GM18505 (cell line): ENCODE data around the gene CIT.

Source experiments
- ATAC-seq: cut with Tn5 transposase; IDR thresholded peaks from one replicate; pipeline ENCODE4 v1.9.1; 2021; ENCODE audit not compliant: unreplicated experiment
- POLR2A ChIP-seq: IDR thresholded peaks from 4 replicates; pipeline ENCODE4 v1.6.1; 2011; ENCODE audit warnings: borderline replicate concordance; ENCODE audit not compliant: insufficient read depth, insufficient read length; ENCODE audit errors: extremely low read depth

Gene CIT

DNA sequence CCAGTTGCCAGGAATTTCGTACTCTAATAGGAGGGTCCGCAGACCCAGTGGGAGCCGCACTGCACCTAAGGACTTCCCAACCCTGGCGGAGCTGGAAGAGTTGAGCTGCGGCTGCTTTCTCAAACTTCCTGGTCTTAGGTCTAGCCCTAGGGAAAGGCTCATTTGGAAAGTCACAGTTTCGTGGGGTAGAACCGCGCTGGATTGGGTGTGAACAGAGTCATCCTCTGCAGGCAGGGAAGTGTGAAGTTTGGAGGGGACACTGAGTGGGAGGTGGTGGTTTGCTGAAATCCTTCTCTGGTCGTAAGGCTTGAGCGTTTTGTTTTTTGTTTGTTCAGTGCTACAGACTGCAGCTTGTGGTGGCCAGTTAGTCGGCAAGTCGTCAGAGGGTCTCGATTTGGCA lies 190.3 kb downstream of the CIT start:
- no peak for ATAC-seq
- TF ChIP-seq POLR2A = no peak

DNA sequence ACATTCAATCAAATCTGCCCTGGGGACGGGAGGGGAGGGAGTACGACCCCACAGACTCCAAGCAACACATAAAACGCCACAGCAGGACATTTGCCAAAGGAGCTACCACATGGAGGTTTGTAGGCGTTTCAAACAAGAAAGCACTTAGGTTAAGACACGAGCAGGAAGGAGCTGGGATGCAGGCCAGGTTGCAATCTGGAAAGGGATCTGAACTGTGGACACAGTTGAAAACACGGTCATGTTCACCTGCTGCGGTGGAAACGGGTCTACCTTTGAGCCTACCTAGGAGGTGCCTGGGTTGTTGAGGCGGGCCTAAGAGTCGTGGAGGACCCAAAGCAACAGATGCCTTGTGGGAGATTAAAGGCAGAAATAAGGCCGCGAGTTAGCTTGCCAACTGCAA lies 190.8 kb downstream of the CIT start:
- no peak for TF ChIP-seq POLR2A
- ATAC-seq = no peak

DNA sequence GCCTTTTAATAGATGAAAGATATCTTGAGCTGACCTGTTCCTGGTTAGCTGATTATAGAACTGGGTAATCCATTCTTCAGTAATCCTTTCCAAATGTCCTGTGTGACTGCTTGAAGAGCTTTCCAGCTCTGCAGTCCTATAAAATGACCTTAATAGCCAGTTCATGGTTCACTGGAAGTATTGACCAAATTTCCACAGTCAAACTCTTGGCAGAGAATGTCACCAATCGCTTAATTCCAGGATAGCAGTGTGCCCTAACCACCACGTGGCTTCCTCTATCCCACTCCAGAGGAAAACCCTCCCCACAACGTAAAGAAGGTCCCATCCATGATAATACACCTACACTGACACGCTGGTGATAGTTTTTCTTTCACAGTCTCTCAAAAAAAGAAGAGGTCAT lies 191.7 kb downstream of the CIT start:
- no peak for TF ChIP-seq POLR2A
- no peak for ATAC-seq

DNA sequence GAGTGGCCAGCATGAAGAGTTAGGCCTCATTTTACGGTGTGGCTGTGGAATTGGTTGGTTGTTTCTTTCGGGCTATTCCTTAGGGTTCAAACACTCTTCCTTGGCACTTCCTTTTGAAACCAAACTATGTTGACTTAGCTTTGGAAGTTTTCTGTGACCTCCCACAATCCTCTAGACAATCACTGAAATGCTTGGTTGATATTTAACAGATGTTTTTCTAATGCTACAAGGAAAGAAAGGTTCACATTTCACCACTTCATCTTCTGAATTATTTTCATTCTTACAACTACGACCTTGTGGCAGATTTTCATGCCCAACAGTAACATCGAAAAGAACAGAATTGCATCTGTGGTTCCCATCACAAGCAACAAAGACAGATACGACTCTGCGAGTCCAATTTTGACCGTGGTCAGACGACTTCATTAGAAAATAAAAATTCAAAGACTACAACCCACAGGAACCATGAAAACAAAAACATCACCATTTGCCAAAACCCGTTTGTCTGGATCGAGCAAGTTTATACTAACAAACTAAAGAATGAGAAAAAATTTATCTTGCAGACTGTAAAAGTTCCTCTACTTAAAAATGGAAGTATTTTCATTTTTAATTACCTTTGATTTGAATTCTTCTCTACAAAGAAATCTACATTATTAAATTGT lies 192.3 kb downstream of the CIT start:
- no peak for ATAC-seq

DNA sequence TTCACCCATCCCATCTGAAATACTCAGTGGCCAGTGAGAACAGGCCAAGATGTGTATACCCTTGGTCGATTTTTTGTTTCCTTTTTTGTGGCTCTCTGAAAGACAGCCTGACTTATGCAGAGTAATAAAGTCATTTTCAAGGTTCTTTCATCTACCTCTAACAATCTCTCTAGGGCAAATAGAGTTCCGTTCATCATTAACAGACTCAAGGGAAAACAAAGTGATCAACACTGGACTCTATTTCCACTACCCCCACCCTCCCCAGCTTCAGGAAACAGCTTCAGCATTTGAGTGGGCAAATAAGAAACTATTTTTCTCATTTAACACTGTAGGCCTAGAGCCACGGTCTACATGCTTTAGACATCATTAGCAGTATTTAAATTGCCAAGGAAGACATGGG lies 193.3 kb downstream of the CIT start:
- no peak for TF ChIP-seq POLR2A
- no peak for ATAC-seq

More for the DNA sequence above, 192.3 kb downstream of the CIT start:
- TF ChIP-seq POLR2A = no peak

DNA sequence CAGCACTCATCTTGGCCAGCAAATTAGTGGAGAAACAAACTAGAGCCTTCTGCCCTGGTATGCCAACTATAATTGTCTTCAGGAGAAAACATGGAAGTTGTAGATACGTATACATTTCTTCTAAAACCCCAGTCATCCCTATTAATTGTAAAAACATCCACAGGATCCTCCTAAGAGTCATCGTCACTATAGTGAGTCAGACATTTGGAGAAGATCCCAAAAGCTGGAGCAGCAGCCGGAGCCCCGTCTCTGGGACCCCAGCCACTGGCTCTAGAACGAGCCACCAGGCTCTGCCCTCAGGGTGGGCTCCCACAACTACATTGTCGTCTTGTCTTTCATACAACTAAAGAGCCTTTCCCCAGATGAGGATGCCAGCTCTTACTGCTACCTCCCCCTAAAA lies 193.7 kb downstream of the CIT start:
- TF ChIP-seq POLR2A = no peak

DNA sequence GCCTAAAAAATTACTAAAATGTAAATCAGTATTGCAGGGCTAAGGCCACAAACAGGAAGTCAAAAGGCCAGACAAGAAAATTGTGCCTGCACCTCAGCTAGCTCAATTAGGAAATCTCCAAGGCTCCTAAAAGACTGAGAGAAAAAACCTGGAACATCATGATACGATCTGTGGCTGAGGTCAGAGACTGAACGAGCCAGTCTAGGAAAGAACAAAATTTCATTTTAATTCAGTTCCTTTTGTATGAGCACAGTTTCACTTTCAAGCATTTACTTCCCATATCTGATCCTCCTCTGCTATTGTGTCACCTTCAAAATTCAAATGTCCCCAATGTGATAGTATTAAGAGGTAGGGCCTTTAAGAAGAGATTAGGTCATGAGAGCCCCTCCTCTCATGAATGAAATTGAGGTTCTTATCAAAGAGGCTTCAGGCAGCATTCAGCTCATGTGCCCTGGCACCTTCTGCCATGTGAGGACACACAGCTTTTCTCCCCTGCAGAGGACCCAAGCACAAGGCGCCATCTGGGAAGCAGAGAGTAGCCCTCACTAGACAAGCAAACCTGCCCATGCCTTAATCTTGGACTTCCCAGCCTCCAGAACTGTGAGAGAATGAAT lies 194.4 kb downstream of the CIT start:
- no peak for ATAC-seq
- TF ChIP-seq POLR2A = no peak

More for the DNA sequence above, 193.7 kb downstream of the CIT start:
- ATAC-seq = no peak

DNA sequence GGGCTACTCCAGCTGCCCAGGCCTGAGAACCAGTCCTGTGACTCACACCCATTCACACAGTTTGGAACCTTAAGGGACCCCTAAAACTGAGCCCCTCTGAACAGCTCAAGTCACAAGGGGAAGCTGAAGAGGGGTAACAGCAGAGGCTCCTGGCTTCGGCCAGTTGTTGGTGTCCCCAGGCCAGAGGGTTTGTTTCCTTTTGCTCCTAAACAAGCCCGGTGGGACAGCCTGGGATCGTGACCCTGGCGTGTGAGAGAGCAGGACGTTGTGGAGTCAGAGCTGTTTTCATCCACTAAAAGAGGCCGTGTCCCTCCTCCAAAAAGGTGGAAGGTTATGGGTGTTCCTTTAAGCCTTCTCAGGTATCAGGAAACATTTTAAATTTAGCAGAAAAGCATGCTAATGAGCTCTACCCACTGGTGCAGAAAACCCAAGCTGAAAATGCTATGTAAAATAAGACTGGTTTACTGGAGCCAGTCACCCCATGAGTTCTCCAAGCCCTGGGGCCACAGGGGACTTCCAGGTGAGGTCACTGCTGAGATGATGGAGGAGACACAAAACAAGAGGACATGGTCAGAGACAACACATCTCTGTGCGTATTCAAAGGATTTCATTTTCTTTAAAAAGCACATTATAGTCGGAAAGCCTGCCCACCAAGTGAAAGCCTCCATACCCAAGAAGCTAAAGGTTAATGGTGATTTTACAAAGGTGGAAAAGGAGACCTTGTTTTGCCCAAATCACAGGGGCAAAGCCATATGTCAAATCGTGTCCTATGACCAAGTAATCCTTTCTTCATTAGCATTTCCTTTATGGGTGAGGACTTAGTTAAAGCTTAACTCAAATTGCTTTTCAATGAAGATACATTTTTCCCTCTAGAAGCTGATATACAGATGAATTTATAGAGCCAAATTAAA lies 195.1 kb downstream of the CIT start:
- TF ChIP-seq POLR2A = no peak

DNA sequence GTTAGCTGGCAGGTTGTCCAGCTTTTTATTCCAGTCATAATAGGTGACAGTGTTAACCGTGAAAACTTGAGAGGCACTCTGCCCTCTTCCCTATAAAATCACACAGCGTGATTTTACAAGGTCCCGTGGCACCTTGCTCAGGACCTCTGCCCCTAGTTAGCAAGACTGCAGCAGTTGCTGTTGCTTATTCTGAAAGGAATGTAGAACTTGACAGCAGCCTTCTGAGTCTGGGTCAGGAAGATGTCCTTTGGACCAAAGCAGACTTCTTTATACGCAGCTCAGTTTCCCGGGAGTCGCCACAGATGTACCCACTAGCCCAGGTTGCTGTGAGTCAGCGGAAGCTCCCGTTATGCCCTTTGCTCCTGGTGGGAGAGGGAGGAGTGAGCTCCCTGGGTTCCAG lies 196.0 kb downstream of the CIT start:
- no peak for TF ChIP-seq POLR2A
- ATAC-seq = no peak

More for the DNA sequence above, 195.1 kb downstream of the CIT start:
- no peak for ATAC-seq

DNA sequence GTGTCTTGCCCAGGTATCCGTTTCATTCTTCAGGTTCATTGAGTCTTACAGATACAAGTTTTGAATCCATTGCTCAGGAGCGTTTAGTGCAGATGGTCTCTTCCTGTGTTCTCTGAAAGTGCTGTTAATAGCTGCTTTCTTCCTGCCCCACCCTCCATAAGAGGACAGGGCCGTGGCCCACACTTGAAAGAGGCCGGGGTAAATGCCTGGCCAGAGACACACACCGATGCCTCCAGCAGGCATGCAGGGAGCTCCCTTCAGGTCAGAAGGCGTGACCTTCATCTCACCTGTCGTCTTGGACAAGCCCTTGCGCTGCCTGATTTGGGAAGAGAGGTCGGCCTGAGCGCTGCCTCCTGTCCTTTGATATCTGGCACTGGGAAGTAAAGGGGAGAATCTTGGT lies 197.6 kb downstream of the CIT start:
- no peak for ATAC-seq
- no peak for TF ChIP-seq POLR2A

DNA sequence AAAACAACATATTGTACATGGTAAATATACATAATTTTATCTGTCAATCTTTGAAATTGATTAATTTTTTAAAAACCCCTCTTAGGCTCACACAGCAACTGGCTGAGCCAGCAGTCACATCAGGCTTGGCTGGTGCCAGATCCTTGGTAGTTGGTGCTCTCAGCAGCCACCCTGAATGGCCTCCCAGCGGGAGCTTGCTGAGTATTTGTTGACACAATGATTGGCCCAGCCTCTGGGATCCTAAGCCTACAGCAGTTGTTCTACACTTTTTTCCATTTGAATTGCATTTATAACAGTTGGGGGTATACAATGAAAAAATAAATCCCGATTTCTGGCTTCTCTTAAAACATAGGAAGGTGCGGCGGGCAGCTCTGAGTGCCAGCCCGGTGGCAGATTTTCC lies 198.0 kb downstream of the CIT start:
- TF ChIP-seq POLR2A = no peak
- no peak for ATAC-seq

DNA sequence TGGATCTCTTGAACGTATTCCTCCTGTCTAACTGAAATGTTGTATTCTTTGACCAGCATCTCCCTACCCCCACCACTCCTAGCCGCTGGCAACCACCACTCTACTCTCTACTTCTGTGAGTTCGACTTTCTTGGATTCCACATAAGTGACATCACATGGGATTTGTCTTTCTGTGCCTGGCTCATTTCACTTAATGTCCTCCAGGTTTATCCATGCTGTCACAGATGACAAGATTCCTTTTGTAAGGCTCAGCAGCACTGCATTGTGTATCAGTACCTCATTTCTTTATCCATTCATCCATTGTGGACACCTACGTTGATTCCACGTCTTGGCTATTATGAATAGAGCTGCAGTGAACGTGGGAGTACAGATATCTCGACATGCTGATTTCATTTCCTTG lies 198.7 kb downstream of the CIT start:
- TF ChIP-seq POLR2A = no peak
- no peak for ATAC-seq

DNA sequence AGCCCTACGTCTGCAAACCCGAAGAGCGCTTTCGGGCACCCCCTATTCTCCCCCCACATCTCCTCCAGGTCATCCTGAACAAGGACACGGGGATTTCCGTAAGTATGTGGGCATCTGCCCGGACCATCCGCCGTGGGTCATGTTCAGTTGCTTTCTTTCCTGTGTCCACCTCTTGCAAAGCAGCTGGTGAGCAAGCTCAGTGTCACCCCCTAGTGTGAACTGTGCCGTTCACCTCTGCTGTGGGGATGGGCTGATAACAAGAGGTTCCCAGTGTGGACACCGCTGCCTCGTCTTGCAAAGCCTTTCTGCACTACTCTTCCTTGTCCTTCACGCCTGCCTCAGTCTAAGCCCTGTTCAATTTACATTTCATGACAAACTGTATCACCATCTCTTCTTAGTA lies 200.5 kb downstream of the CIT start:
- no peak for TF ChIP-seq POLR2A
- ATAC-seq = no peak

DNA sequence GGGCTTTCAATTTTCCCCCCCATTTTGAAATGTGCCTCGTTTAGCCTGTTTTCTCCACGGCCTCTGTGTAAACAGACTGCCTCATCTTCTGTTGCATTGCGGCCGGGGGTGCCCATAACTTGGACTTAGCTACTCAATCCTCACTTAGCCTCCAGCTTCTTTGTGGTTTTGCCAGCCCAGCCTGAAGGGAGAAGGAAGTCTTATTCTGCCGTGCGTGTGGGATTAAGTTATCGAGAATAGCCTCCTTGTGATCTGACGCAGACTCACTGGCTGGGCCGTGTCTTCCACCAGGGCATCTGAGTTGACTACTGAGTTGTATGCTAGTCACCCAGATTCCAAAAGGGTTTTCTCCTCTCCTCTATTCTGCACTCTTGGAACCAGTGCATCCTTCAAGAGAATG lies 201.1 kb downstream of the CIT start:
- no peak for ATAC-seq
- no peak for TF ChIP-seq POLR2A
